Kidney (tissue), 14 donors: ENCODE data around the gene RAB20. TPM values are rescaled to one million over a fixed set of nuclear protein-coding genes. Genes with fewer than 3 reads are reported as not detected.

Experiments used
- DNase-seq, 5 donors: peaks; one replicate each; pipeline ENCODE4 v3.0.0-alpha.2; 2013 to 2020
- FAIRE-seq: peaks from 2 replicates; lab custom pipeline; 2012; peaks lifted over from hg19 to GRCh38; lab: Jason Lieb, UNC
- H3K27ac ChIP-seq, 2 donors: one replicate each; pipeline ENCODE4 v1.7.0; 2013; ENCODE audit warnings: low read depth in 2 of 2, low read length in 2 of 2, inconsistent platforms in 1 of 2
- H3K27me3 ChIP-seq: one replicate; pipeline ENCODE4 v1.7.1; 2013; ENCODE audit warnings: low read length, inconsistent platforms; ENCODE audit not compliant: control insufficient read depth, insufficient read depth
- H3K36me3 ChIP-seq, 3 donors: one replicate each; pipeline versions ENCODE4 v1.7.0 to v1.7.1; 2013; ENCODE audit warnings: low read length in 3 of 3, control low read depth in 1 of 3, inconsistent platforms in 1 of 3; ENCODE audit not compliant: insufficient read depth in 3 of 3, control insufficient read depth in 2 of 3
- H3K4me1 ChIP-seq, 3 donors: one replicate each; pipeline versions ENCODE4 v1.7.0 to v1.7.1; 2013; ENCODE audit warnings: low read length in 3 of 3, inconsistent platforms in 1 of 3, low read depth in 1 of 3; ENCODE audit not compliant: control insufficient read depth in 2 of 3, insufficient read depth in 2 of 3
- H3K4me3 ChIP-seq, 3 donors: one replicate each; pipeline versions ENCODE4 v1.7.0 to v1.8.1; 2013; ENCODE audit warnings: low read length in 3 of 3, control low read depth in 1 of 3, inconsistent platforms in 1 of 3
- H3K9ac ChIP-seq, 3 donors: one replicate each; pipeline versions ENCODE4 v1.7.0 to v1.7.1; 2013; ENCODE audit warnings: low read length in 3 of 3, control low read depth in 1 of 3, inconsistent platforms in 1 of 3
- H3K9me3 ChIP-seq, 3 donors: one replicate each; pipeline versions ENCODE4 v1.7.0 to v1.7.1; 2013; ENCODE audit warnings: low read length in 3 of 3, control low read depth in 1 of 3, inconsistent platforms in 1 of 3; ENCODE audit not compliant: control insufficient read depth in 2 of 3, insufficient read depth in 1 of 3
- CTCF ChIP-seq: IDR thresholded peaks from 3 replicates; pipeline ENCODE4 v1.5.1; 2012; ENCODE audit warnings: mild to moderate bottlenecking, moderate library complexity, borderline replicate concordance; ENCODE audit not compliant: insufficient read depth; ENCODE audit errors: extremely low read depth
- intact Hi-C: fragments of 100-400 bp; cut with DNase I; formaldehyde crosslinking; loops from one replicate; pipeline ENCODE4 v1.11.1; 2022
- polyA plus RNA-seq: library from polyadenylated mRNA; stranded (reverse); fragments of 350-450 nt; fragmentation: Illumina TruSeq; extraction: RNeasy Lipid Tissue Mini Kit (QIAGEN cat#74804); gene quantifications from one replicate; pipeline ENCODE4 v1.2.3, GENCODE V29; 2014; ENCODE audit warnings: low read depth, low replicate concordance; ENCODE audit not compliant: insufficient read depth
- total RNA-seq: library from RNA; stranded (reverse); fragmentation: NEBNext Ultra II Directional; extraction: Animal tissue kit (Norgen Biotek cat#: 25700); gene quantifications from one replicate; pipeline ENCODE4 v1.2.1, GENCODE V29; 2021
- donor health status: control.
- donor health status: control.
- donor health status: control.
- donor health status: control.
- donor health status: control.
- donor health status: DM: yes; HTN: yes; CAD: no.
- donor health status: Normal renal cell carcinoma (clear cell type).

The RAB20 gene
- total and polyA plus RNA-seq, 2 donors from 2014 or later, result 33.6 to 47.7 TPM

GRCh38 chr13:110600261-110600819, 38.8 kb upstream of the RAB20 start:
- no peak for FAIRE-seq
- Histone ChIP-seq H3K36me3 (no peaks in the 10 kb centered on the region), H3K4me1 (no peaks in the 10 kb centered on the region)

GRCh38 chr13:110597041-110597689, 35.6 kb upstream of the RAB20 start:
- no peaks in the 10 kb centered on the region for H3K4me1 ChIP-seq
- H3K4me3 ChIP-seq, result no peak overlapping the region
- TF ChIP-seq CTCF, result no peak
- H3K9me3 ChIP-seq, result no peaks in the 10 kb centered on the region
- H3K9ac ChIP-seq, result no peak overlapping the region
- intact Hi-C loops, result loop anchor here (10.0 kb wide), 1 partner anchor 218 kb away; no protein-coding TSS in a partner anchor
- no peak for FAIRE-seq
- H3K36me3 ChIP-seq, result no peaks in the 10 kb centered on the region
- no peak overlapping the region for H3K27ac ChIP-seq
- DNase-seq, result peak in 1 of 5 donors; percentile 9
- H3K27me3 ChIP-seq, result no peaks in the 10 kb centered on the region

More at GRCh38 chr13:110600261-110600819, 38.8 kb upstream of the RAB20 start:
- H3K27me3 ChIP-seq, result no peaks in the 10 kb centered on the region
- no peak for DNase-seq
- no peak overlapping the region for H3K27ac ChIP-seq
- no peaks in the 10 kb centered on the region for H3K9me3 ChIP-seq
- intact Hi-C loops, result no loop called here
- H3K9ac ChIP-seq, result no peak overlapping the region
- H3K4me3 ChIP-seq, result no peak overlapping the region
- no peak for TF ChIP-seq CTCF

GRCh38 chr13:110593430-110594130, 32.1 kb upstream of the RAB20 start:
- Histone ChIP-seq H3K36me3 (no peaks in the 10 kb centered on the region), H3K4me3 (no peak overlapping the region), H3K4me1 (peaks cover 0 to 4% (median 0%) of the 10 kb centered on the region in 3 donors), H3K9ac (no peak overlapping the region), H3K9me3 (no peaks in the 10 kb centered on the region), H3K27me3 (no peaks in the 10 kb centered on the region), H3K27ac (no peak overlapping the region)
- peak; percentile 69 for TF ChIP-seq CTCF
- FAIRE-seq (peak; percentile 94), DNase-seq (peak in 2 of 5 donors; percentile 82 to 86)
- intact Hi-C loops, result loop anchor here (10.0 kb wide), 1 partner anchor 221 kb away; no protein-coding TSS in a partner anchor
